Type B pancreatic cell (in vitro differentiated cells): Measurements from ENCODE around the gene ATP2B2. TPM values are rescaled to one million over a fixed set of nuclear protein-coding genes. Genes with fewer than 3 reads are reported as not detected.

Source experiments
- DNase-seq: peaks from one replicate; pipeline ENCODE4 v3.0.0; 2021; ENCODE audit warnings: mixed read lengths; ENCODE audit not compliant: unreplicated experiment; ENCODE audit errors: extremely low spot score
- H3K27ac Mint-ChIP-seq: 2 replicates; pipeline ENCODE4 v1.8.0; 2021; ENCODE audit warnings: mild to moderate bottlenecking, mixed read lengths
- H3K27me3 Mint-ChIP-seq: 2 replicates; pipeline ENCODE4 v1.8.0; 2021; ENCODE audit warnings: mixed read lengths
- H3K36me3 Mint-ChIP-seq: 2 replicates; pipeline ENCODE4 v1.8.0; 2021; ENCODE audit warnings: mixed read lengths
- H3K4me1 Mint-ChIP-seq: one replicate; pipeline ENCODE4 v1.8.0; 2021; ENCODE audit warnings: mixed read lengths; ENCODE audit not compliant: unreplicated experiment
- H3K4me3 Mint-ChIP-seq: 2 replicates; pipeline ENCODE4 v1.8.0; 2021; ENCODE audit warnings: mild to moderate bottlenecking, mixed read lengths
- H3K9me3 Mint-ChIP-seq: 2 replicates; pipeline ENCODE4 v1.8.0; 2021; ENCODE audit warnings: mixed read lengths
- total RNA-seq: library from RNA; stranded (reverse); gene quantifications from 2 replicates; pipeline ENCODE4 v1.2.1, GENCODE V29; 2021; ENCODE audit warnings: low replicate concordance
- TF ChIP-seq, protein P1 (sequence below): fragments of 200-600 bp; sonication (generic); conservative IDR thresholded peaks from 2 replicates; pipeline ENCODE4 v1.5.0; 2021; ENCODE audit warnings: antibody characterized with exemption, mild to moderate bottlenecking

The ATP2B2 gene
- total RNA-seq, 1 donor from 2014 or later = 0.31 TPM

GRCh38 chr3:10495614-10496013, 9.8 kb downstream of the ATP2B2 start:
- DNase-seq = no peak
- H3K4me1 Mint-ChIP-seq = no peaks in the 10 kb centered on the region
- no peak overlapping the region for H3K4me3 Mint-ChIP-seq
- no peak overlapping the region for H3K27ac Mint-ChIP-seq
- peaks cover 41% of the 10 kb centered on the region for H3K27me3 Mint-ChIP-seq
- TF ChIP-seq, protein P1, sequence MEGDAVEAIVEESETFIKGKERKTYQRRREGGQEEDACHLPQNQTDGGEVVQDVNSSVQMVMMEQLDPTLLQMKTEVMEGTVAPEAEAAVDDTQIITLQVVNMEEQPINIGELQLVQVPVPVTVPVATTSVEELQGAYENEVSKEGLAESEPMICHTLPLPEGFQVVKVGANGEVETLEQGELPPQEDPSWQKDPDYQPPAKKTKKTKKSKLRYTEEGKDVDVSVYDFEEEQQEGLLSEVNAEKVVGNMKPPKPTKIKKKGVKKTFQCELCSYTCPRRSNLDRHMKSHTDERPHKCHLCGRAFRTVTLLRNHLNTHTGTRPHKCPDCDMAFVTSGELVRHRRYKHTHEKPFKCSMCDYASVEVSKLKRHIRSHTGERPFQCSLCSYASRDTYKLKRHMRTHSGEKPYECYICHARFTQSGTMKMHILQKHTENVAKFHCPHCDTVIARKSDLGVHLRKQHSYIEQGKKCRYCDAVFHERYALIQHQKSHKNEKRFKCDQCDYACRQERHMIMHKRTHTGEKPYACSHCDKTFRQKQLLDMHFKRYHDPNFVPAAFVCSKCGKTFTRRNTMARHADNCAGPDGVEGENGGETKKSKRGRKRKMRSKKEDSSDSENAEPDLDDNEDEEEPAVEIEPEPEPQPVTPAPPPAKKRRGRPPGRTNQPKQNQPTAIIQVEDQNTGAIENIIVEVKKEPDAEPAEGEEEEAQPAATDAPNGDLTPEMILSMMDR = no peak
- H3K36me3 Mint-ChIP-seq = no peaks in the 10 kb centered on the region
- no peaks in the 10 kb centered on the region for H3K9me3 Mint-ChIP-seq

- peaks cover 37% of the 10 kb centered on the region for H3K27me3 Mint-ChIP-seq
- H3K4me1 Mint-ChIP-seq = no peaks in the 10 kb centered on the region
- TF ChIP-seq, protein P1 = no peak
- no peaks in the 10 kb centered on the region for H3K9me3 Mint-ChIP-seq
- H3K4me3 Mint-ChIP-seq = no peak overlapping the region
- H3K27ac Mint-ChIP-seq = no peak overlapping the region
- no peaks in the 10 kb centered on the region for H3K36me3 Mint-ChIP-seq
- DNase-seq = no peak
Observed at GRCh38 chr3:10495003-10495402, 10.4 kb downstream of the ATP2B2 start.

DNA sequence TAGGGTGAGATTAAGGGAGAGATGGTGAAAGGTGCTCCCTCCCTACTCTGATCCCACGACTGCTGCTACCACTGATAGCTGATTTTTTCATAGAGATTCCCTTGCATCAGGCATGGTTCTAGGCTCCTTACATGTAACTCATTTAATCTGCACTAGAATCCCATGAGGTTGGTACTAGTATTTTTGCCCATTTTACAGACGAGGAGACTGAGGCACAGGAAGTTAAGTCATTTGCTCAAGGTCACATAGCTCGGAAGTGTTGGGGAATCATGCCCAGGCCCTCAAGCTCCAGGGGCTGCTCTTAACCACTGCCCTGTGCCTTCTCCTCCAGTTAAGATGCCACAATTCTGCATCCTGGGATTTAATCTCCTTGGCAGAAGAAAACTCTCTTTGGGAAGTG, 11.2 kb downstream of the ATP2B2 start:
- Mint-ChIP-seq H3K9me3 (no peaks in the 10 kb centered on the region), H3K36me3 (no peaks in the 10 kb centered on the region), H3K4me1 (no peaks in the 10 kb centered on the region), H3K27ac (no peak overlapping the region), H3K4me3 (no peak overlapping the region), H3K27me3 (peaks cover 40% of the 10 kb centered on the region)
- TF ChIP-seq, protein P1 = no peak
- DNase-seq = no peak

GRCh38 chr3:10493202-10493589, 12.2 kb downstream of the ATP2B2 start:
- TF ChIP-seq, protein P1 = no peak
- no peaks in the 10 kb centered on the region for H3K9me3 Mint-ChIP-seq
- no peaks in the 10 kb centered on the region for H3K36me3 Mint-ChIP-seq
- no peak overlapping the region for H3K4me3 Mint-ChIP-seq
- no peaks in the 10 kb centered on the region for H3K4me1 Mint-ChIP-seq
- H3K27me3 Mint-ChIP-seq = peaks cover 40% of the 10 kb centered on the region
- DNase-seq = no peak
- no peak overlapping the region for H3K27ac Mint-ChIP-seq

DNA sequence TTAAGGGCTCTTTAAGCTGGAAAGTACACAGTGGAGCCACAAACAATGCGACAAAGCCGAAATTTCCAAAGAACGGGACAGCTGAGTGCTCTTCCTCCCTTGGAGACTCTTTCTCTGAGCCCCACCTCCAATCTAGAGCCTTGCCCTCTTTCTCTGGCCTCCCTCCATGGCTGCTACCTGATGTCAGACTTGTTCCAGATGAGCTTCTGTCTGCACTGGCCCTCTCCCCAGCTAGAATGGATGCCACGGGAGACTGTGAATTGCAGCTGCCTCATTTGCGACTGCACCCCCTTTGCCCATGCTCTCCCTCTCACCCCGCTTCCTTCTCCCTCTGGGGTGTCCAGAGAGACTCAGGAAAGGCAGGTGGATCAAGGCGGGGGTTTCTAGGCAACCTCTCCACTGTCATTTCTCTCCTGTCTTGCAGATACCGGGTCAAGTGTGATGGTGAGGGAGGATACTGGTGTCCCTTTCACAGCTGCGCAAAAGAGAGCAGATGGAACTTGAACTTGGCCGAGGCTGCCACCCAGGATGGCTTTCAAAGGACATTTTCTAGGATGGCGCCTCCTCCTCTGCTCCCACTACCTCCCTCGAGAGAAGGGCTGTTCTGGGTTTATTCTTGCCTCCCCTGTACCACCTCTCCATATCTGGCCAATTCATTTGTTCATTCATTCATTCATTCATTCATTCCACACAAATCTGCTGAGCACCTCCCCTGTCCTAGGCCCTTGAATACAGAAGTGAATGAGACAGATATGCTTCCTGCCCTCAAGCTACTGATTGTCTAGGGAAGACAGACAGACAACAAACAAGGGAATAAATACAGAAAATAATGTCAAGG, 12.8 kb downstream of the ATP2B2 start:
- Mint-ChIP-seq H3K4me3 (no peak overlapping the region), H3K36me3 (no peaks in the 10 kb centered on the region), H3K9me3 (no peaks in the 10 kb centered on the region), H3K4me1 (no peaks in the 10 kb centered on the region), H3K27me3 (peaks cover 38% of the 10 kb centered on the region), H3K27ac (no peak overlapping the region)
- TF ChIP-seq, protein P1 = no peak
- no peak for DNase-seq
